H9 (cell line): ENCODE measurements around the gene LAYN. TPM values are rescaled to one million over a fixed set of nuclear protein-coding genes. Genes with fewer than 3 reads are reported as not detected.

Experiments used
- DNase-seq: peaks from one replicate; pipeline ENCODE4 v3.0.0-alpha.2; 2017
- H2AFZ ChIP-seq: one replicate; pipeline ENCODE4 v1.6.1; 2013; ENCODE audit warnings: mild to moderate bottlenecking, low read length, control low read depth, moderate library complexity
- H2AK5ac ChIP-seq: 2 replicates; pipeline ENCODE4 v1.6.1; 2013; ENCODE audit warnings: low read length, control low read depth, mixed read lengths; ENCODE audit not compliant: insufficient read length
- H2BK120ac ChIP-seq: one replicate; pipeline ENCODE4 v1.6.1; 2013; ENCODE audit warnings: low read depth, mild to moderate bottlenecking, low read length, control low read depth, inconsistent platforms; ENCODE audit not compliant: poor library complexity, severe bottlenecking
- H2BK12ac ChIP-seq: 2 replicates; pipeline ENCODE4 v1.6.1; 2013; ENCODE audit warnings: low read length, control low read depth, mixed read lengths, low read depth; ENCODE audit not compliant: insufficient read length
- H2BK15ac ChIP-seq: 2 replicates; pipeline ENCODE4 v1.6.1; 2013; ENCODE audit warnings: low read depth, low read length, control low read depth
- H2BK20ac ChIP-seq: one replicate; pipeline ENCODE4 v1.6.1; 2013; ENCODE audit warnings: low read depth, mild to moderate bottlenecking, low read length, control low read depth, inconsistent platforms; ENCODE audit not compliant: poor library complexity, severe bottlenecking
- H2BK5ac ChIP-seq: 2 replicates; pipeline ENCODE4 v1.6.1; 2013; ENCODE audit warnings: low read length, control low read depth, mixed read lengths; ENCODE audit not compliant: insufficient read length
- H3K14ac ChIP-seq: 2 replicates; pipeline ENCODE4 v1.6.1; 2013; ENCODE audit warnings: low read length, control low read depth; ENCODE audit not compliant: insufficient read depth
- H3K18ac ChIP-seq: 2 replicates; pipeline ENCODE4 v1.6.1; 2013; ENCODE audit warnings: low read depth, mild to moderate bottlenecking, mixed read lengths, low read length, control low read depth; ENCODE audit not compliant: insufficient read length
- H3K23ac ChIP-seq: 2 replicates; pipeline ENCODE4 v1.6.1; 2013; ENCODE audit warnings: low read length, control low read depth, mixed read lengths, low read depth; ENCODE audit not compliant: insufficient read length
- H3K23me2 ChIP-seq: 2 replicates; pipeline ENCODE4 v1.6.1; 2013; ENCODE audit warnings: low read depth, mild to moderate bottlenecking, mixed read lengths, low read length, control low read depth; ENCODE audit not compliant: insufficient read length, poor library complexity, severe bottlenecking
- H3K27ac ChIP-seq: 2 replicates; pipeline ENCODE4 v1.5.1; 2013; ENCODE audit warnings: low read length, control low read depth, mixed read lengths, low read depth; ENCODE audit not compliant: insufficient read length
- H3K27me3 ChIP-seq: 2 replicates; pipeline ENCODE4 v1.6.1; 2013; ENCODE audit warnings: low read length, control low read depth, inconsistent platforms; ENCODE audit not compliant: insufficient read depth
- H3K4ac ChIP-seq: 2 replicates; pipeline ENCODE4 v1.6.1; 2013; ENCODE audit warnings: low read depth, mild to moderate bottlenecking, control low read depth, inconsistent platforms, low read length, moderate library complexity
- H3K4me1 ChIP-seq: 2 replicates; pipeline ENCODE4 v1.6.1; 2013; ENCODE audit warnings: low read length, control low read depth, inconsistent platforms; ENCODE audit not compliant: insufficient read depth
- H3K4me2 ChIP-seq: 2 replicates; pipeline ENCODE4 v1.6.1; 2013; ENCODE audit warnings: low read length, control low read depth, mixed read lengths; ENCODE audit not compliant: insufficient read length, insufficient read depth
- H3K56ac ChIP-seq: 2 replicates; pipeline ENCODE4 v1.6.1; 2013; ENCODE audit warnings: low read depth, mild to moderate bottlenecking, mixed read lengths, low read length, control low read depth; ENCODE audit not compliant: insufficient read length
- H3K79me1 ChIP-seq: 2 replicates; pipeline ENCODE4 v1.6.1; 2013; ENCODE audit warnings: low read depth, mild to moderate bottlenecking, moderate library complexity, low read length, control low read depth, inconsistent platforms; ENCODE audit not compliant: insufficient read depth, poor library complexity, severe bottlenecking
- H3K79me2 ChIP-seq: 2 replicates; pipeline ENCODE4 v1.6.1; 2013; ENCODE audit warnings: low read length, control low read depth, inconsistent platforms; ENCODE audit not compliant: insufficient read depth
- H3K9ac ChIP-seq: 2 replicates; pipeline ENCODE4 v1.6.1; 2013; ENCODE audit warnings: low read length, control low read depth, mixed read lengths; ENCODE audit not compliant: insufficient read length; ENCODE audit errors: extremely low read depth
- H3K9me3 ChIP-seq: one replicate; pipeline ENCODE4 v1.6.1; 2013; ENCODE audit warnings: low read depth, low read length, inconsistent platforms; ENCODE audit not compliant: control insufficient read depth
- H3T11ph ChIP-seq: one replicate; pipeline ENCODE4 v1.6.1; 2013; ENCODE audit warnings: mild to moderate bottlenecking, low read length, control low read depth, inconsistent platforms
- H4K20me1 ChIP-seq: one replicate; pipeline ENCODE4 v1.6.1; 2013; ENCODE audit not compliant: control insufficient read depth, insufficient read length, insufficient read depth
- H4K5ac ChIP-seq: 2 replicates; pipeline ENCODE4 v1.6.1; 2013; ENCODE audit warnings: low read depth, mild to moderate bottlenecking, mixed read lengths, low read length, control low read depth; ENCODE audit not compliant: insufficient read length
- H4K8ac ChIP-seq: replicated peaks from 2 replicates; pipeline ENCODE4 v1.6.1; 2013; ENCODE audit warnings: low read length, control low read depth, mixed read lengths, low read depth; ENCODE audit not compliant: insufficient read length
- H4K91ac ChIP-seq: 2 replicates; pipeline ENCODE4 v1.6.1; 2013; ENCODE audit warnings: low read depth, mild to moderate bottlenecking, moderate library complexity, mixed read lengths, low read length, control low read depth; ENCODE audit not compliant: insufficient read length
- H3K27ac Mint-ChIP-seq, 3 experiments: 2 replicates in 2 of 3; 3 replicates in 1 of 3; pipeline ENCODE4 v1.8.0; 2020 to 2021; ENCODE audit warnings: mixed read lengths in 3 of 3, mild to moderate bottlenecking in 1 of 3, moderate library complexity in 1 of 3
- H3K27me3 Mint-ChIP-seq: 2 replicates; pipeline ENCODE4 v1.8.0; 2021; ENCODE audit warnings: low read depth, mild to moderate bottlenecking, moderate library complexity, mixed read lengths
- H3K36me3 Mint-ChIP-seq, 3 experiments: 2 replicates in 2 of 3; 3 replicates in 1 of 3; pipeline ENCODE4 v1.8.0; 2020 to 2021; ENCODE audit warnings: low read depth in 3 of 3, mixed read lengths in 3 of 3; ENCODE audit not compliant: insufficient read depth in 1 of 3
- H3K4me1 Mint-ChIP-seq, 2 experiments: 2 replicates each; pipeline ENCODE4 v1.8.0; 2020; ENCODE audit warnings: mixed read lengths in 2 of 2
- H3K4me3 Mint-ChIP-seq, 2 experiments: 2 replicates in 1 of 2; 3 replicates in 1 of 2; pipeline ENCODE4 v1.8.0; 2020 to 2021; ENCODE audit warnings: mild to moderate bottlenecking in 2 of 2, mixed read lengths in 2 of 2, moderate library complexity in 1 of 2
- H3K9me3 Mint-ChIP-seq, 2 experiments: 2 replicates in 1 of 2; 3 replicates in 1 of 2; pipeline ENCODE4 v1.8.0; 2020; ENCODE audit warnings: mild to moderate bottlenecking in 2 of 2, mixed read lengths in 2 of 2, moderate library complexity in 1 of 2
- CTCF ChIP-seq: fragments of 200-600 bp; sonication (generic); conservative IDR thresholded peaks from 3 replicates; pipeline ENCODE4 v1.8.0; 2021; ENCODE audit warnings: antibody characterized with exemption, mild to moderate bottlenecking
- WGBS: extraction: QIAGEN DNeasy Blood & Tissue Kit; methylation state at CpG from one replicate; pipeline ENCODE4 v1.1.7; 2013; ENCODE audit warnings: missing lambda C conversion rate, low lambda C conversion rate, mixed read lengths; ENCODE audit not compliant: insufficient read length; ENCODE audit errors: extremely low coverage; 5-methylcytosine and 5-hydroxymethylcytosine counted together
- total RNA-seq: library from RNA; stranded (reverse); gene quantifications from 2 replicates; pipeline ENCODE4 v1.2.1, GENCODE V29; 2021

LAYN gene
- total RNA-seq, 1 experiment from 2014 or later = 3.1 TPM

DNA sequence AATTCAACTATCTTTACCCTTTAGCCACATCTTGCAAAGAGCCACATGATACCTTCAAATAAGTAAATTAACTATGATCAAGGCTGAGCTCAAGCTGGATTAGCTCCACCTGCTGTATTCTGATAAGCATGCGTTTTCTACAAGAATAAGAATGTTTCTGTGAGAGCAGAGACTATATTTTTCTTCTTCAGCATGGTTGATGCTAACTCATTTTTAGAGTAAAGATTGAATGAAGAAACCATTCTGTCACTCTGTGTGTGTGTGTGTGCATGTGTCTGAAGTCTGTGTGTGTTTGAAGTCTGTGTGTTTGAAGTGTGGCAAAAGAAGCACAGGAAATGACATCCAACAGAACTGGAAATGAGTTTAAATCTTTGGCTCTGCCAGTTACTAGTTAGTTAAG, 12.0 kb upstream of the LAYN start:
- Mint-ChIP-seq H3K27ac (no peak overlapping the region), H3K9me3 (no peaks in the 10 kb centered on the region)
- no CpG with 5 or more reads among the region's 1 CpG for WGBS

More for the DNA sequence above, 12.0 kb upstream of the LAYN start:
- no peak overlapping the region for H3K23ac ChIP-seq
- Mint-ChIP-seq H3K4me3 (no peak overlapping the region), H3K4me1 (peaks cover 6% of the 10 kb centered on the region in 2 experiments; a peak in 3 of 4 replicates), H3K36me3 (no peaks in the 10 kb centered on the region), H3K27me3 (no peaks in the 10 kb centered on the region)
- no peak overlapping the region for H2BK5ac ChIP-seq
- no peaks in the 10 kb centered on the region for H3K79me1 ChIP-seq
- H4K20me1 ChIP-seq = no peaks in the 10 kb centered on the region
- no peaks in the 10 kb centered on the region for H3K9me3 ChIP-seq
- no peak overlapping the region for H2BK120ac ChIP-seq
- no peak overlapping the region for H3K56ac ChIP-seq
- no peak overlapping the region for H3K9ac ChIP-seq
- H3T11ph ChIP-seq = no peak overlapping the region
- H4K5ac ChIP-seq = no peak overlapping the region
- no peak for DNase-seq
- H3K23me2 ChIP-seq = no peaks in the 10 kb centered on the region
- H3K4ac ChIP-seq = no peak overlapping the region
- no peak overlapping the region for H4K91ac ChIP-seq
- no peak overlapping the region for H2AK5ac ChIP-seq
- H2BK15ac ChIP-seq = no peak overlapping the region
- H4K8ac ChIP-seq = no peak overlapping the region
- H3K27me3 ChIP-seq = no peaks in the 10 kb centered on the region
- peak; percentile 25; the same call in 1 of the 3 replicates for TF ChIP-seq CTCF
- H3K4me1 ChIP-seq = no peaks in the 10 kb centered on the region
- H3K27ac ChIP-seq = no peak overlapping the region
- H3K14ac ChIP-seq = no peak overlapping the region
- H3K79me2 ChIP-seq = no peaks in the 10 kb centered on the region
- H2BK12ac ChIP-seq = no peak overlapping the region
- no peak overlapping the region for H2AFZ ChIP-seq
- H2BK20ac ChIP-seq = no peak overlapping the region
- no peak overlapping the region for H3K18ac ChIP-seq
- H3K4me2 ChIP-seq = no peak overlapping the region
